Measurements from ENCODE around the gene MRGPRG. TPM values are rescaled to one million over a fixed set of nuclear protein-coding genes. Genes with fewer than 3 reads are reported as not detected.

MRGPRG gene
- polyA plus RNA-seq, 3 donors from 2014 or later = not detected

- Mint-ChIP-seq H3K4me3 (no peak overlapping the region), H3K36me3 (peaks cover 0 to 3% (median 0%) of the 10 kb centered on the region in 3 donors), H3K4me1 (peaks cover 7 to 9% of the 10 kb centered on the region in 2 donors), H3K27me3 (ENCODE audit: low read depth in 3 of 3) (peaks cover 2 to 9% (median 3%) of the 10 kb centered on the region in 3 donors), H3K9me3 (no peaks in the 10 kb centered on the region), H3K27ac (no peak overlapping the region)
- DNase-seq = no peak
Measured at GRCh38 chr11:3222003-3222855, 3.6 kb upstream of the MRGPRG start.

GRCh38 chr11:3221408-3222002 lies 2.9 kb upstream of the MRGPRG start:
- Mint-ChIP-seq H3K4me3 (no peak overlapping the region), H3K4me1 (peaks cover 14 to 15% of the 10 kb centered on the region in 2 donors), H3K27ac (no peak overlapping the region), H3K27me3 (ENCODE audit: low read depth in 3 of 3) (peaks cover 7 to 9% (median 8%) of the 10 kb centered on the region in 3 donors), H3K9me3 (no peaks in the 10 kb centered on the region), H3K36me3 (peaks cover 0 to 3% (median 0%) of the 10 kb centered on the region in 3 donors)
- no peak for DNase-seq

- Mint-ChIP-seq H3K36me3 (peaks cover 0 to 3% (median 0%) of the 10 kb centered on the region in 3 donors), H3K27me3 (ENCODE audit: low read depth in 3 of 3) (peaks cover 7 to 9% (median 8%) of the 10 kb centered on the region in 3 donors), H3K4me3 (no peak overlapping the region), H3K9me3 (no peaks in the 10 kb centered on the region), H3K4me1 (peaks cover 14 to 15% of the 10 kb centered on the region in 2 donors), H3K27ac (no peak overlapping the region)
- DNase-seq = no peak
Measured at GRCh38 chr11:3220521-3221407, 2.2 kb upstream of the MRGPRG start.

- Mint-ChIP-seq H3K4me3 (no peak overlapping the region), H3K27ac (no peak overlapping the region), H3K36me3 (peaks cover 0 to 3% (median 0%) of the 10 kb centered on the region in 3 donors), H3K4me1 (peaks cover 14 to 15% of the 10 kb centered on the region in 2 donors), H3K9me3 (no peaks in the 10 kb centered on the region), H3K27me3 (ENCODE audit: low read depth in 3 of 3) (peaks cover 7 to 11% (median 11%) of the 10 kb centered on the region in 3 donors)
- DNase-seq = no peak
Measured at GRCh38 chr11:3220101-3220500, 1.5 kb upstream of the MRGPRG start.

- H3K27me3 Mint-ChIP-seq (ENCODE audit: low read depth in 3 of 3) = peaks cover 9 to 15% (median 11%) of the 10 kb centered on the region in 3 donors
- DNase-seq = no peak
- peaks cover 0 to 3% (median 0%) of the 10 kb centered on the region in 3 donors for H3K36me3 Mint-ChIP-seq
- H3K4me3 Mint-ChIP-seq = peak overlapping the region in 1 of 5 donors; percentile 2
- H3K4me1 Mint-ChIP-seq = peaks cover 14 to 15% of the 10 kb centered on the region in 2 donors
- no peaks in the 10 kb centered on the region for H3K9me3 Mint-ChIP-seq
- no peak overlapping the region for H3K27ac Mint-ChIP-seq
Measured at GRCh38 chr11:3219281-3219892, 774 bp upstream of the MRGPRG start.

GRCh38 chr11:3217818-3218482 lies 663 bp downstream of the MRGPRG start:
- no peak for DNase-seq
- peaks cover 11 to 18% (median 16%) of the 10 kb centered on the region in 3 donors for H3K27me3 Mint-ChIP-seq (ENCODE audit: low read depth in 3 of 3)
- H3K4me1 Mint-ChIP-seq = peaks cover 9 to 11% of the 10 kb centered on the region in 2 donors

GRCh38 chr11:3216027-3216525 lies 2.5 kb downstream of the MRGPRG start:
- H3K36me3 Mint-ChIP-seq = peaks cover 0 to 5% (median 3%) of the 10 kb centered on the region in 3 donors
- no peak overlapping the region for H3K27ac Mint-ChIP-seq
- peaks cover 0 to 6% (median 5%) of the 10 kb centered on the region in 6 donors for H3K9me3 Mint-ChIP-seq
- peaks cover 5 to 6% of the 10 kb centered on the region in 2 donors for H3K4me1 Mint-ChIP-seq
- H3K4me3 Mint-ChIP-seq = no peak overlapping the region
- H3K27me3 Mint-ChIP-seq (ENCODE audit: low read depth in 3 of 3) = peaks cover 8 to 18% (median 16%) of the 10 kb centered on the region in 3 donors
- DNase-seq = no peak

More at GRCh38 chr11:3217818-3218482, 663 bp downstream of the MRGPRG start:
- H3K4me3 Mint-ChIP-seq = no peak overlapping the region
- H3K27ac Mint-ChIP-seq = no peak overlapping the region
- H3K9me3 Mint-ChIP-seq = no peaks in the 10 kb centered on the region
- peaks cover 0 to 3% (median 0%) of the 10 kb centered on the region in 3 donors for H3K36me3 Mint-ChIP-seq

- Mint-ChIP-seq H3K27ac (peak overlapping the region in 1 of 6 donors; percentile 72), H3K4me1 (peaks cover 5 to 6% of the 10 kb centered on the region in 2 donors), H3K4me3 (no peak overlapping the region), H3K36me3 (peaks cover 0 to 5% (median 3%) of the 10 kb centered on the region in 3 donors), H3K27me3 (ENCODE audit: low read depth in 3 of 3) (peaks cover 8 to 18% (median 16%) of the 10 kb centered on the region in 3 donors), H3K9me3 (peaks cover 0 to 10% (median 6%) of the 10 kb centered on the region in 6 donors)
- no peak for DNase-seq
Measured at GRCh38 chr11:3215346-3216026, 3.1 kb downstream of the MRGPRG start.

- Mint-ChIP-seq H3K4me3 (no peak overlapping the region), H3K36me3 (peaks cover 0 to 5% (median 0%) of the 10 kb centered on the region in 3 donors), H3K27me3 (ENCODE audit: low read depth in 3 of 3) (peaks cover 7 to 19% (median 16%) of the 10 kb centered on the region in 3 donors), H3K9me3 (peaks cover 0 to 10% (median 6%) of the 10 kb centered on the region in 6 donors), H3K4me1 (peaks cover 5 to 6% of the 10 kb centered on the region in 2 donors), H3K27ac (peak overlapping the region in 1 of 6 donors; percentile 27)
- DNase-seq = no peak
Measured at GRCh38 chr11:3214420-3214699, 4.3 kb downstream of the MRGPRG start.

- Mint-ChIP-seq H3K36me3 (peaks cover 0 to 5% (median 0%) of the 10 kb centered on the region in 3 donors), H3K4me1 (peaks cover 5 to 6% of the 10 kb centered on the region in 2 donors), H3K27me3 (ENCODE audit: low read depth in 3 of 3) (peaks cover 9 to 19% (median 16%) of the 10 kb centered on the region in 3 donors), H3K27ac (peak overlapping the region in 2 of 6 donors; percentile 35 to 53), H3K4me3 (no peak overlapping the region), H3K9me3 (peaks cover 0 to 10% (median 6%) of the 10 kb centered on the region in 6 donors)
- DNase-seq = no peak
Measured at GRCh38 chr11:3213659-3214419, 4.8 kb downstream of the MRGPRG start.

- Mint-ChIP-seq H3K9me3 (peaks cover 0 to 10% (median 6%) of the 10 kb centered on the region in 6 donors), H3K4me1 (peaks cover 0 to 20% of the 10 kb centered on the region in 2 donors), H3K27me3 (ENCODE audit: low read depth in 3 of 3) (peaks cover 2 to 6% (median 5%) of the 10 kb centered on the region in 3 donors), H3K36me3 (peaks cover 0 to 5% (median 0%) of the 10 kb centered on the region in 3 donors), H3K4me3 (no peak overlapping the region), H3K27ac (peak overlapping the region in 1 of 6 donors; percentile 80)
- no peak for DNase-seq
Measured at GRCh38 chr11:3208272-3208671, 10.3 kb downstream of the MRGPRG start.
